B cell (primary cell): ENCODE results near the gene SPTLC2. TPM values are rescaled to one million over a fixed set of nuclear protein-coding genes. Genes with fewer than 3 reads are reported as not detected.

Source experiments
- ATAC-seq: fragments of 200-7000 bp; cut with Tn5 transposase; one replicate; pipeline ENCODE4 v1.10.0; 2021; ENCODE audit warnings: low read depth, mild to moderate bottlenecking, moderate number of reproducible peaks, moderate library complexity
- CTCF ChIA-PET: fragments of 350-600 bp; sonication (Branson Sonifier 250); formaldehyde crosslinking; loops from one replicate; lab custom pipeline; 2021; ENCODE audit warnings: antibody characterized with exemption, inconsistent platforms; lab: Charles Lee
- POLR2A ChIA-PET: fragments of 350-600 bp; sonication (Branson Sonifier 250); formaldehyde crosslinking; loops from one replicate; lab custom pipeline; 2021; ENCODE audit warnings: antibody characterized with exemption; lab: Charles Lee
- DNase-seq: peaks from one replicate; pipeline ENCODE4 v3.0.0; 2013
- H2AFZ ChIP-seq: 2 replicates; pipeline ENCODE4 v1.6.1; 2012; ENCODE audit warnings: mild to moderate bottlenecking, low read depth, low read length; ENCODE audit not compliant: insufficient read depth, poor library complexity, severe bottlenecking
- H3K27ac ChIP-seq, 2 donors: 1 replicate in 1 of 2; 2 replicates in 1 of 2; pipeline ENCODE4 v1.5.1; 2012 to 2013; ENCODE audit warnings: low read length in 2 of 2, mild to moderate bottlenecking in 2 of 2, moderate library complexity in 1 of 2
- H3K27me3 ChIP-seq, 4 experiments: fragments of 200-600 bp in 1 of 4; sonication (generic) in 1 of 4; replicated peaks in 1 of 4; 1 replicate in 2 of 4; 2 replicates in 2 of 4; pipeline versions ENCODE4 v1.6.1 to v1.7.0; 2013 to 2016; ENCODE audit warnings: low read length in 3 of 4, mild to moderate bottlenecking in 2 of 4, mixed read lengths in 1 of 4, moderate library complexity in 1 of 4; ENCODE audit not compliant: insufficient read depth in 4 of 4, control insufficient read depth in 3 of 4; ENCODE audit errors: control extremely low read depth in 1 of 4
- H3K36me3 ChIP-seq, 2 experiments: replicated peaks in 1 of 2; 1 replicate in 1 of 2; 2 replicates in 1 of 2; pipeline versions ENCODE4 v1.6.1 to v1.7.1; 2013; ENCODE audit warnings: low read length in 1 of 2; ENCODE audit not compliant: insufficient read depth in 2 of 2, control insufficient read depth in 1 of 2; ENCODE audit errors: control extremely low read depth in 1 of 2, extremely low read depth in 1 of 2
- H3K4me1 ChIP-seq, 2 donors: fragments of 200-600 bp in 1 of 2; sonication (generic) in 1 of 2; 1 replicate in 1 of 2; 2 replicates in 1 of 2; pipeline versions ENCODE4 v1.5.1 to v1.6.1; 2013 to 2017; ENCODE audit warnings: low read length in 2 of 2; ENCODE audit not compliant: control insufficient read depth in 2 of 2, insufficient read depth in 2 of 2
- H3K4me2 ChIP-seq: replicated peaks from 2 replicates; pipeline ENCODE3; 2012; ENCODE audit warnings: mild to moderate bottlenecking, low read depth, low read length; ENCODE audit not compliant: poor library complexity, severe bottlenecking
- H3K4me3 ChIP-seq, 5 experiments: fragments of 200-600 bp in 1 of 5; sonication (generic) in 1 of 5; 1 replicate in 3 of 5; 2 replicates in 2 of 5; pipeline versions ENCODE4 v1.5.1 to v1.7.0; 2011 to 2016; ENCODE audit warnings: low read length in 4 of 5, mild to moderate bottlenecking in 4 of 5, low read depth in 2 of 5, control low read depth in 1 of 5, moderate library complexity in 1 of 5; ENCODE audit not compliant: insufficient read depth in 1 of 5; ENCODE audit errors: control extremely low read depth in 1 of 5, extremely low read depth in 1 of 5
- H3K79me2 ChIP-seq: fragments of 200-600 bp; sonication (generic); one replicate; pipeline ENCODE4 v1.6.0; 2016; ENCODE audit warnings: low read length; ENCODE audit not compliant: control insufficient read depth, insufficient read depth
- H3K9ac ChIP-seq: fragments of 200-600 bp; sonication (generic); 2 replicates; pipeline ENCODE4 v1.6.1; 2017; ENCODE audit warnings: mild to moderate bottlenecking, low read length, moderate library complexity
- H3K9me3 ChIP-seq, 3 donors: one replicate each; pipeline versions ENCODE4 v1.6.1 to v1.7.1; 2013; ENCODE audit warnings: low read length in 2 of 3; ENCODE audit not compliant: control insufficient read depth in 2 of 3, insufficient read depth in 1 of 3; ENCODE audit errors: control extremely low read depth in 1 of 3
- H4K20me1 ChIP-seq: 2 replicates; pipeline ENCODE4 v1.6.0; 2012; ENCODE audit warnings: mild to moderate bottlenecking, low read length; ENCODE audit not compliant: insufficient read depth, control insufficient read depth, poor library complexity, severe bottlenecking
- H3K27ac Mint-ChIP-seq: one replicate; pipeline ENCODE4 v1.8.0; 2021; ENCODE audit warnings: mixed read lengths
- H3K27me3 Mint-ChIP-seq: one replicate; pipeline ENCODE4 v1.8.0; 2021; ENCODE audit warnings: mixed read lengths
- H3K4me1 Mint-ChIP-seq: one replicate; pipeline ENCODE4 v1.8.0; 2021; ENCODE audit warnings: mixed read lengths
- H3K4me3 Mint-ChIP-seq: one replicate; pipeline ENCODE4 v1.8.0; 2021; ENCODE audit warnings: mixed read lengths
- H3K9me3 Mint-ChIP-seq: one replicate; pipeline ENCODE4 v1.8.0; 2022; ENCODE audit warnings: mixed read lengths; ENCODE audit not compliant: insufficient read depth
- CTCF ChIP-seq: fragments of 200-600 bp; IDR thresholded peaks from one replicate; pipeline ENCODE4 v1.8.0; 2022; ENCODE audit warnings: antibody characterized with exemption, mild to moderate bottlenecking
- EZH2 ChIP-seq: IDR thresholded peaks from 2 replicates; pipeline ENCODE4 v1.6.1; 2012; ENCODE audit warnings: borderline replicate concordance, low read depth, mild to moderate bottlenecking, moderate library complexity, low read length; ENCODE audit not compliant: insufficient read depth, poor library complexity, severe bottlenecking
- WGBS: methylation state at CpG from one replicate; pipeline ENCODE4 v1.1.5; 2013; ENCODE audit warnings: missing lambda C conversion rate; ENCODE audit not compliant: insufficient coverage; 5-methylcytosine and 5-hydroxymethylcytosine counted together
- intact Hi-C: fragments of 100-400 bp; cut with micrococcal nuclease; formaldehyde crosslinking; loops from one replicate; pipeline ENCODE4 v1.10.0; 2022
- polyA plus RNA-seq: library from polyadenylated mRNA; depleted of rRNA; stranded (reverse); fragments of >200 nt; gene quantifications from 2 replicates; pipeline ENCODE4 v1.2.3, GENCODE V29; 2012
- total RNA-seq, 2 donors: library from RNA; stranded (reverse); fragments of 120-200 nt in 1 of 2; gene quantifications; 1 replicate in 1 of 2; 2 replicates in 1 of 2; pipeline versions ENCODE4 v1.2.3 to v1.2.4, GENCODE V29; 2013 to 2022

The SPTLC2 gene
- total and polyA plus RNA-seq, 2 donors (not counting 1 experiment from before 2014, with no cell fraction given): 9.4 to 41.4 TPM

GRCh38 chr14:77615361-77616132, 890 bp downstream of the SPTLC2 start:
- Histone ChIP-seq H4K20me1 (peaks cover 35% of the 10 kb centered on the region), H3K4me2 (peak overlapping the region; percentile 83), H3K36me3 (no peaks in the 10 kb centered on the region), H2AFZ (peak overlapping the region; percentile 82), H3K4me1 (peaks cover 28% of the 10 kb centered on the region in 2 donors), H3K79me2 (peaks cover 60% of the 10 kb centered on the region), H3K27ac (peak overlapping the region; percentile 42 to 78), H3K9me3 (no peaks in the 10 kb centered on the region), H3K9ac (peak overlapping the region; percentile 80), H3K27me3 (no peaks in the 10 kb centered on the region), H3K4me3 (peak overlapping the region; percentile 67 to 93 (median 76))
- ChIA-PET POLR2A (interaction anchor here (0.6 to 1.6 kb wide), 3 partner anchors 22 to 62 kb away, joined by 3 to 4 read pairs (median 3); no protein-coding TSS in a partner anchor), CTCF (interaction anchor here (1.0 kb wide), 2 partner anchors 8 to 10 kb away, joined by 4 read pairs; no protein-coding TSS in a partner anchor)
- intact Hi-C loops: loop anchor here (1.0 to 10.0 kb wide), 10 partner anchors 22 to 801 kb away; partner anchors contain the start of genes AHSA1, ALKBH1, ANGEL1 and CIPC
- Mint-ChIP-seq H3K4me1 (peaks cover 40% of the 10 kb centered on the region), H3K27me3 (no peaks in the 10 kb centered on the region), H3K27ac (peak overlapping the region; percentile 82), H3K4me3 (peak overlapping the region; percentile 93), H3K9me3 (no peaks in the 10 kb centered on the region)
- no peak for ATAC-seq
- TF ChIP-seq EZH2 (no peak), CTCF (no peak)
- WGBS: 3% methylated on average over 12 of the region's 16 CpGs
- peak; percentile 47 for DNase-seq

GRCh38 chr14:77613201-77613600, 3.2 kb downstream of the SPTLC2 start:
- H4K20me1 ChIP-seq: peaks cover 43% of the 10 kb centered on the region
- no peaks in the 10 kb centered on the region for H3K9me3 Mint-ChIP-seq
- H3K9ac ChIP-seq: no peak overlapping the region
- H3K9me3 ChIP-seq: no peaks in the 10 kb centered on the region
- H3K36me3 ChIP-seq: peaks cover 0 to 4% of the 10 kb centered on the region in 2 experiments
- peak overlapping the region; percentile 7 for H3K27ac Mint-ChIP-seq
- intact Hi-C loops: loop anchor here (10.0 kb wide), 2 partner anchors 48 to 798 kb away; partner anchors contain the start of gene ANGEL1
- no peak overlapping the region for H2AFZ ChIP-seq
- H3K79me2 ChIP-seq: peaks cover 84% of the 10 kb centered on the region
- H3K4me3 ChIP-seq: no peak overlapping the region
- H3K27me3 ChIP-seq: no peaks in the 10 kb centered on the region
- TF ChIP-seq EZH2 (no peak), CTCF (no peak)
- DNase-seq (no peak), ATAC-seq (no peak)
- POLR2A ChIA-PET: no interaction called here
- H3K27me3 Mint-ChIP-seq: no peaks in the 10 kb centered on the region
- H3K27ac ChIP-seq: peak overlapping the region in 1 of 2 donors; percentile 52
- no CpG with 5 or more reads among the region's 1 CpG for WGBS
- H3K4me2 ChIP-seq: peak overlapping the region; percentile 17
- peaks cover 55% of the 10 kb centered on the region for H3K4me1 Mint-ChIP-seq
- H3K4me1 ChIP-seq: peaks cover 37 to 45% of the 10 kb centered on the region in 2 donors
- CTCF ChIA-PET: interaction anchor here (0.6 kb wide), 1 partner anchor 27 kb away, joined by 3 read pairs; no protein-coding TSS in a partner anchor
- peak overlapping the region; percentile 14 for H3K4me3 Mint-ChIP-seq
